B cell (primary cell): ENCODE results near the gene KRTAP19-1. TPM values are rescaled to one million over a fixed set of nuclear protein-coding genes. Genes with fewer than 3 reads are reported as not detected.

Experiments used
- ATAC-seq: fragments of 200-7000 bp; cut with Tn5 transposase; one replicate; pipeline ENCODE4 v1.10.0; 2021; ENCODE audit warnings: low read depth, mild to moderate bottlenecking, moderate number of reproducible peaks, moderate library complexity
- CTCF ChIA-PET: fragments of 350-600 bp; sonication (Branson Sonifier 250); formaldehyde crosslinking; loops from one replicate; lab custom pipeline; 2021; ENCODE audit warnings: antibody characterized with exemption, inconsistent platforms; lab: Charles Lee
- POLR2A ChIA-PET: fragments of 350-600 bp; sonication (Branson Sonifier 250); formaldehyde crosslinking; loops from one replicate; lab custom pipeline; 2021; ENCODE audit warnings: antibody characterized with exemption; lab: Charles Lee
- DNase-seq: peaks from one replicate; pipeline ENCODE4 v3.0.0; 2013
- H2AFZ ChIP-seq: 2 replicates; pipeline ENCODE4 v1.6.1; 2012; ENCODE audit warnings: mild to moderate bottlenecking, low read depth, low read length; ENCODE audit not compliant: insufficient read depth, poor library complexity, severe bottlenecking
- H3K27ac ChIP-seq, 2 donors: 1 replicate in 1 of 2; 2 replicates in 1 of 2; pipeline ENCODE4 v1.5.1; 2012 to 2013; ENCODE audit warnings: low read length in 2 of 2, mild to moderate bottlenecking in 2 of 2, moderate library complexity in 1 of 2
- H3K27me3 ChIP-seq, 4 experiments: fragments of 200-600 bp in 1 of 4; sonication (generic) in 1 of 4; replicated peaks in 1 of 4; 1 replicate in 2 of 4; 2 replicates in 2 of 4; pipeline versions ENCODE4 v1.6.1 to v1.7.0; 2013 to 2016; ENCODE audit warnings: low read length in 3 of 4, mild to moderate bottlenecking in 2 of 4, mixed read lengths in 1 of 4, moderate library complexity in 1 of 4; ENCODE audit not compliant: insufficient read depth in 4 of 4, control insufficient read depth in 3 of 4; ENCODE audit errors: control extremely low read depth in 1 of 4
- H3K36me3 ChIP-seq, 2 experiments: replicated peaks in 1 of 2; 1 replicate in 1 of 2; 2 replicates in 1 of 2; pipeline versions ENCODE4 v1.6.1 to v1.7.1; 2013; ENCODE audit warnings: low read length in 1 of 2; ENCODE audit not compliant: insufficient read depth in 2 of 2, control insufficient read depth in 1 of 2; ENCODE audit errors: control extremely low read depth in 1 of 2, extremely low read depth in 1 of 2
- H3K4me1 ChIP-seq, 2 donors: fragments of 200-600 bp in 1 of 2; sonication (generic) in 1 of 2; 1 replicate in 1 of 2; 2 replicates in 1 of 2; pipeline versions ENCODE4 v1.5.1 to v1.6.1; 2013 to 2017; ENCODE audit warnings: low read length in 2 of 2; ENCODE audit not compliant: control insufficient read depth in 2 of 2, insufficient read depth in 2 of 2
- H3K4me2 ChIP-seq: replicated peaks from 2 replicates; pipeline ENCODE3; 2012; ENCODE audit warnings: mild to moderate bottlenecking, low read depth, low read length; ENCODE audit not compliant: poor library complexity, severe bottlenecking
- H3K4me3 ChIP-seq, 5 experiments: fragments of 200-600 bp in 1 of 5; sonication (generic) in 1 of 5; 1 replicate in 3 of 5; 2 replicates in 2 of 5; pipeline versions ENCODE4 v1.5.1 to v1.7.0; 2011 to 2016; ENCODE audit warnings: low read length in 4 of 5, mild to moderate bottlenecking in 4 of 5, low read depth in 2 of 5, control low read depth in 1 of 5, moderate library complexity in 1 of 5; ENCODE audit not compliant: insufficient read depth in 1 of 5; ENCODE audit errors: control extremely low read depth in 1 of 5, extremely low read depth in 1 of 5
- H3K79me2 ChIP-seq: fragments of 200-600 bp; sonication (generic); one replicate; pipeline ENCODE4 v1.6.0; 2016; ENCODE audit warnings: low read length; ENCODE audit not compliant: control insufficient read depth, insufficient read depth
- H3K9ac ChIP-seq: fragments of 200-600 bp; sonication (generic); 2 replicates; pipeline ENCODE4 v1.6.1; 2017; ENCODE audit warnings: mild to moderate bottlenecking, low read length, moderate library complexity
- H3K9me3 ChIP-seq, 3 donors: one replicate each; pipeline versions ENCODE4 v1.6.1 to v1.7.1; 2013; ENCODE audit warnings: low read length in 2 of 3; ENCODE audit not compliant: control insufficient read depth in 2 of 3, insufficient read depth in 1 of 3; ENCODE audit errors: control extremely low read depth in 1 of 3
- H4K20me1 ChIP-seq: 2 replicates; pipeline ENCODE4 v1.6.0; 2012; ENCODE audit warnings: mild to moderate bottlenecking, low read length; ENCODE audit not compliant: insufficient read depth, control insufficient read depth, poor library complexity, severe bottlenecking
- H3K27ac Mint-ChIP-seq: one replicate; pipeline ENCODE4 v1.8.0; 2021; ENCODE audit warnings: mixed read lengths
- H3K27me3 Mint-ChIP-seq: one replicate; pipeline ENCODE4 v1.8.0; 2021; ENCODE audit warnings: mixed read lengths
- H3K4me1 Mint-ChIP-seq: one replicate; pipeline ENCODE4 v1.8.0; 2021; ENCODE audit warnings: mixed read lengths
- H3K4me3 Mint-ChIP-seq: one replicate; pipeline ENCODE4 v1.8.0; 2021; ENCODE audit warnings: mixed read lengths
- H3K9me3 Mint-ChIP-seq: one replicate; pipeline ENCODE4 v1.8.0; 2022; ENCODE audit warnings: mixed read lengths; ENCODE audit not compliant: insufficient read depth
- CTCF ChIP-seq: fragments of 200-600 bp; IDR thresholded peaks from one replicate; pipeline ENCODE4 v1.8.0; 2022; ENCODE audit warnings: antibody characterized with exemption, mild to moderate bottlenecking
- EZH2 ChIP-seq: IDR thresholded peaks from 2 replicates; pipeline ENCODE4 v1.6.1; 2012; ENCODE audit warnings: borderline replicate concordance, low read depth, mild to moderate bottlenecking, moderate library complexity, low read length; ENCODE audit not compliant: insufficient read depth, poor library complexity, severe bottlenecking
- WGBS: methylation state at CpG from one replicate; pipeline ENCODE4 v1.1.5; 2013; ENCODE audit warnings: missing lambda C conversion rate; ENCODE audit not compliant: insufficient coverage; 5-methylcytosine and 5-hydroxymethylcytosine counted together
- intact Hi-C: fragments of 100-400 bp; cut with micrococcal nuclease; formaldehyde crosslinking; loops from one replicate; pipeline ENCODE4 v1.10.0; 2022
- polyA plus RNA-seq: library from polyadenylated mRNA; depleted of rRNA; stranded (reverse); fragments of >200 nt; gene quantifications from 2 replicates; pipeline ENCODE4 v1.2.3, GENCODE V29; 2012
- total RNA-seq, 2 donors: library from RNA; stranded (reverse); fragments of 120-200 nt in 1 of 2; gene quantifications; 1 replicate in 1 of 2; 2 replicates in 1 of 2; pipeline versions ENCODE4 v1.2.3 to v1.2.4, GENCODE V29; 2013 to 2022

Gene KRTAP19-1
- total and polyA plus RNA-seq, 2 donors (not counting 1 experiment from before 2014, with no cell fraction given) = not detected

GRCh38 chr21:30486180-30486579 is 6.0 kb upstream of the KRTAP19-1 start:
- H3K4me3 ChIP-seq = no peak overlapping the region
- no peak overlapping the region for H3K9ac ChIP-seq
- no peaks in the 10 kb centered on the region for H4K20me1 ChIP-seq
- DNase-seq (no peak), ATAC-seq (no peak)
- ChIA-PET POLR2A (no interaction called here), CTCF (no interaction called here)
- H3K9me3 Mint-ChIP-seq = peaks cover 6% of the 10 kb centered on the region
- no peaks in the 10 kb centered on the region for H3K36me3 ChIP-seq
- no peak overlapping the region for H2AFZ ChIP-seq
- intact Hi-C loops = no loop called here
- no peak overlapping the region for H3K27ac ChIP-seq
- H3K4me2 ChIP-seq = no peak overlapping the region
- H3K9me3 ChIP-seq = peaks cover 0 to 10% (median 8%) of the 10 kb centered on the region in 3 donors
- H3K4me1 ChIP-seq = no peaks in the 10 kb centered on the region
- H3K79me2 ChIP-seq = no peaks in the 10 kb centered on the region
- H3K27me3 ChIP-seq = no peaks in the 10 kb centered on the region
- H3K27me3 Mint-ChIP-seq = no peaks in the 10 kb centered on the region
- no peak for TF ChIP-seq EZH2
- no peak for TF ChIP-seq CTCF
- no peak overlapping the region for H3K4me3 Mint-ChIP-seq
- no peaks in the 10 kb centered on the region for H3K4me1 Mint-ChIP-seq
- 66% methylated on average over 2 of the region's 2 CpGs for WGBS
- H3K27ac Mint-ChIP-seq = no peak overlapping the region

- intact Hi-C loops = no loop called here
- no peaks in the 10 kb centered on the region for H3K36me3 ChIP-seq
- H3K27ac Mint-ChIP-seq = no peak overlapping the region
- WGBS = 89% methylated on average over 1 of the region's 2 CpGs
- H3K79me2 ChIP-seq = no peaks in the 10 kb centered on the region
- no peak overlapping the region for H3K4me2 ChIP-seq
- H3K27me3 Mint-ChIP-seq = no peaks in the 10 kb centered on the region
- H3K9ac ChIP-seq = no peak overlapping the region
- H3K4me3 Mint-ChIP-seq = no peak overlapping the region
- peaks cover 0 to 9% (median 6%) of the 10 kb centered on the region in 3 donors for H3K9me3 ChIP-seq
- DNase-seq = no peak
- no peaks in the 10 kb centered on the region for H4K20me1 ChIP-seq
- no peaks in the 10 kb centered on the region for H3K27me3 ChIP-seq
- no peak for ATAC-seq
- TF ChIP-seq CTCF = no peak
- TF ChIP-seq EZH2 = no peak
- H3K4me1 ChIP-seq = no peaks in the 10 kb centered on the region
- ChIA-PET CTCF (no interaction called here), POLR2A (no interaction called here)
- H3K9me3 Mint-ChIP-seq = peaks cover 4% of the 10 kb centered on the region
- no peak overlapping the region for H3K27ac ChIP-seq
- no peaks in the 10 kb centered on the region for H3K4me1 Mint-ChIP-seq
- no peak overlapping the region for H3K4me3 ChIP-seq
- no peak overlapping the region for H2AFZ ChIP-seq
These were observed 2.0 kb upstream of the KRTAP19-1 start for GRCh38 chr21:30482130-30482529.
